HG02852 (cell line): Measurements from ENCODE around the gene TNNC2.

Experiments used
- ATAC-seq: cut with Tn5 transposase; IDR thresholded peaks from one replicate; pipeline ENCODE4 v1.9.1; 2021; ENCODE audit warnings: mild to moderate bottlenecking, moderate library complexity; ENCODE audit not compliant: unreplicated experiment

The TNNC2 gene

GRCh38 chr20:45788351-45788750 is 38.8 kb downstream of the TNNC2 start:
- no peak for ATAC-seq

DNA sequence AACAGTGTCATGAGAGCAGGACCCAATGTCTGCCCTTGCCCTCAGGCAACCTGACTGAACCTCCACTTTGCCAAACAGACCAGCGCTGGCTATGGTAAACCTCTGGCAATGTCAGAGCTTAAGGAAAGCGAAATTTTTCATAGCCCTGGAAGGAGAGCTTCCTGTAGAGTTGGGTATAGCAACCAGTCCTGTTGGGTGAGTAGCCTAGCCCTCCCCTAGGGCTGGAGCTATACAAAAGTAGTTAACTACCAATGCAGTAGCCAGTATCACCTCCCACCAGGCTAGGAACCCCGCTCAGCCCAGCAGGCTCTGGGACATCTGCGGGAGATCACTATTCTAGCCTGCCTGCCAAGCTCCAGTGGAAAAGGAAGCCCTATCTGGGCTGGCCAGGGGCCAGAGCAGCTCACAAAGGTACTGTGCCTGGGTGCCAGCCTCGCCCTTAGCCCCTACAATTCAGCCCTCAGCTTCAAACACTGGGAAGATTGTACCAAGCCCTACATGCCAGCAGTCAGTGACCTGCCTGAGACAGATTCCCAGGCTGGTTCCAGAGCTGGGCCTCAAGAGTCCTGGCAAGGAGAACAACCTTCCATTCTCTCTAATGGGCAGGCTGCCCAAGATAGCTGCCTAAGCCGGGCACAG is 43.3 kb downstream of the TNNC2 start:
- ATAC-seq, result no peak

- ATAC-seq, result no peak
Observed at GRCh38 chr20:45782890-45783289, 44.2 kb downstream of the TNNC2 start.

GRCh38 chr20:45781391-45781931 is 45.7 kb downstream of the TNNC2 start:
- no peak for ATAC-seq

GRCh38 chr20:45780159-45780558 is 47.0 kb downstream of the TNNC2 start:
- no peak for ATAC-seq

- ATAC-seq, result no peak
Observed at GRCh38 chr20:45779011-45779915, 47.8 kb downstream of the TNNC2 start.

- ATAC-seq, result no peak
Observed at GRCh38 chr20:45776931-45777330, 50.2 kb downstream of the TNNC2 start.

GRCh38 chr20:45775411-45775810 is 51.7 kb downstream of the TNNC2 start:
- ATAC-seq, result no peak

DNA sequence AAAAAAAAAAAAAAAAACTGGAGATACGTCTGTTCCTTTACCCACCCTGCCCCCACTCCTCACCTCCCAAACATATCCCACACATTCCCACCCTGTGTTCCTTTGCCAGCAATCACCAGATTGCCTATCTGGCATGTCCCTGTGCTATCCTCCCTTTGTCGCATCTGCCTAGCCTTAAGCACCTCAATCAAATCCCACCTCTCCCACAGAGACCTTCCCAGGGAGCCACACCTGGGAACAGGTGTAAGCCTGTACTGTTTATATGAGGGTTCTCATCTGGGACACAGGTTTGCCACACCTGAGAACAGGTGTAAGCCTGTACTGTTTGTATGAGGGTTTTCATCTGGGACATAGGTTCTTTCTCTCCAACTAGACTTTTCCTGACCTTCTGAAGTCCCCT is 52.2 kb downstream of the TNNC2 start:
- no peak for ATAC-seq
